SU-DHL-6 (cell line): ENCODE results near the gene ERI2.
"Not testable (repeated sequence)": the region's sequence is repeated elsewhere in the genome, so short reads cannot be mapped to it uniquely, and the experiment has no call there.

Experiments
- H2AFZ ChIP-seq: fragments of 200-600 bp; sonication (generic); 2 replicates; pipeline ENCODE4 v1.6.1; 2014; ENCODE audit warnings: low read depth, mild to moderate bottlenecking, moderate library complexity, mixed read lengths, antibody characterized with exemption, low read length; ENCODE audit not compliant: severe bottlenecking
- H3F3A ChIP-seq: fragments of 200-600 bp; shearing (Covaris generic); 2 replicates; pipeline ENCODE4 v1.6.0; 2016; ENCODE audit warnings: antibody characterized with exemption, mild to moderate bottlenecking; ENCODE audit not compliant: insufficient read depth
- H3K27ac ChIP-seq: fragments of 200-600 bp; sonication (generic); 2 replicates; pipeline ENCODE4 v1.5.1; 2016; ENCODE audit warnings: low read depth, mild to moderate bottlenecking, low read length, moderate library complexity, mixed read lengths
- H3K27me3 ChIP-seq: fragments of 200-600 bp; sonication (generic), shearing (Covaris generic); 2 replicates; pipeline ENCODE4 v1.6.0; 2014; ENCODE audit warnings: mild to moderate bottlenecking, low read length
- H3K36me3 ChIP-seq: fragments of 200-600 bp; sonication (generic); 2 replicates; pipeline ENCODE4 v1.6.1; 2014; ENCODE audit warnings: mild to moderate bottlenecking, low read length, mixed read lengths
- H3K4me2 ChIP-seq: fragments of 300-600, 200-600 bp; shearing (Covaris generic), sonication (generic); 2 replicates; pipeline ENCODE4 v1.6.0; 2014; ENCODE audit warnings: low read length, low read depth, mild to moderate bottlenecking; ENCODE audit not compliant: poor library complexity, severe bottlenecking
- H3K4me3 ChIP-seq: fragments of 200-600 bp; sonication (generic); 2 replicates; pipeline ENCODE4 v1.5.1; 2014; ENCODE audit warnings: antibody characterized with exemption, low read length, mild to moderate bottlenecking, mixed read lengths; ENCODE audit not compliant: insufficient read depth, poor library complexity, severe bottlenecking
- H3K79me2 ChIP-seq: fragments of 200-600 bp; sonication (generic); 2 replicates; pipeline ENCODE4 v1.6.1; 2014; ENCODE audit warnings: mild to moderate bottlenecking, low read length, moderate library complexity; ENCODE audit not compliant: insufficient read depth
- H3K9ac ChIP-seq: fragments of 200-600 bp; sonication (generic); 2 replicates; pipeline ENCODE4 v1.7.0; 2014; ENCODE audit warnings: mild to moderate bottlenecking, low read length
- H3K9me2 ChIP-seq: fragments of 200-600 bp; sonication (generic); replicated peaks from 2 replicates; pipeline ENCODE4 v1.6.1; 2014; ENCODE audit warnings: low read length; ENCODE audit not compliant: insufficient read depth
- H3K9me3 ChIP-seq: fragments of 200-600 bp; sonication (generic); 2 replicates; pipeline ENCODE4 v1.6.1; 2014; ENCODE audit warnings: low read length, mixed read lengths; ENCODE audit not compliant: insufficient read depth
- H4K20me1 ChIP-seq: fragments of 200-600 bp; sonication (generic); 2 replicates; pipeline ENCODE4 v1.6.1; 2014; ENCODE audit warnings: low read depth, mild to moderate bottlenecking, antibody characterized with exemption, low read length, moderate library complexity, mixed read lengths
- EZH2phosphoT487 ChIP-seq: fragments of 200-600 bp; sonication (generic), shearing (Covaris generic); conservative IDR thresholded peaks from 2 replicates; pipeline ENCODE4 v1.6.1; 2018; ENCODE audit warnings: mild to moderate bottlenecking, antibody characterized with exemption, low read length, moderate library complexity, mixed read lengths
- TF ChIP-seq, protein P1 (sequence below): fragments of 200-600 bp; sonication (generic); IDR thresholded peaks from one replicate; pipeline ENCODE4 v1.5.1; 2017; ENCODE audit warnings: antibody characterized with exemption, mild to moderate bottlenecking, low read length, moderate library complexity; ENCODE audit not compliant: insufficient read depth, poor library complexity, severe bottlenecking

Gene ERI2

GRCh38 chr16:20762404-20763123, 43.7 kb downstream of the ERI2 start:
- Histone ChIP-seq H3F3A (no peaks in the 10 kb centered on the region), H3K36me3 (no peaks in the 10 kb centered on the region), H4K20me1 (no peaks in the 10 kb centered on the region), H3K9ac (no peak overlapping the region), H3K27ac (no peak overlapping the region), H3K9me3 (no peaks in the 10 kb centered on the region), H2AFZ (no peak overlapping the region), H3K27me3 (no peaks in the 10 kb centered on the region), H3K4me3 (no peak overlapping the region), H3K4me2 (peak overlapping the region; percentile 65), H3K79me2 (no peaks in the 10 kb centered on the region), H3K9me2 (no peaks in the 10 kb centered on the region)
- no peak for TF ChIP-seq EZH2phosphoT487
- TF ChIP-seq, protein P1, sequence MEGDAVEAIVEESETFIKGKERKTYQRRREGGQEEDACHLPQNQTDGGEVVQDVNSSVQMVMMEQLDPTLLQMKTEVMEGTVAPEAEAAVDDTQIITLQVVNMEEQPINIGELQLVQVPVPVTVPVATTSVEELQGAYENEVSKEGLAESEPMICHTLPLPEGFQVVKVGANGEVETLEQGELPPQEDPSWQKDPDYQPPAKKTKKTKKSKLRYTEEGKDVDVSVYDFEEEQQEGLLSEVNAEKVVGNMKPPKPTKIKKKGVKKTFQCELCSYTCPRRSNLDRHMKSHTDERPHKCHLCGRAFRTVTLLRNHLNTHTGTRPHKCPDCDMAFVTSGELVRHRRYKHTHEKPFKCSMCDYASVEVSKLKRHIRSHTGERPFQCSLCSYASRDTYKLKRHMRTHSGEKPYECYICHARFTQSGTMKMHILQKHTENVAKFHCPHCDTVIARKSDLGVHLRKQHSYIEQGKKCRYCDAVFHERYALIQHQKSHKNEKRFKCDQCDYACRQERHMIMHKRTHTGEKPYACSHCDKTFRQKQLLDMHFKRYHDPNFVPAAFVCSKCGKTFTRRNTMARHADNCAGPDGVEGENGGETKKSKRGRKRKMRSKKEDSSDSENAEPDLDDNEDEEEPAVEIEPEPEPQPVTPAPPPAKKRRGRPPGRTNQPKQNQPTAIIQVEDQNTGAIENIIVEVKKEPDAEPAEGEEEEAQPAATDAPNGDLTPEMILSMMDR = no peak

DNA sequence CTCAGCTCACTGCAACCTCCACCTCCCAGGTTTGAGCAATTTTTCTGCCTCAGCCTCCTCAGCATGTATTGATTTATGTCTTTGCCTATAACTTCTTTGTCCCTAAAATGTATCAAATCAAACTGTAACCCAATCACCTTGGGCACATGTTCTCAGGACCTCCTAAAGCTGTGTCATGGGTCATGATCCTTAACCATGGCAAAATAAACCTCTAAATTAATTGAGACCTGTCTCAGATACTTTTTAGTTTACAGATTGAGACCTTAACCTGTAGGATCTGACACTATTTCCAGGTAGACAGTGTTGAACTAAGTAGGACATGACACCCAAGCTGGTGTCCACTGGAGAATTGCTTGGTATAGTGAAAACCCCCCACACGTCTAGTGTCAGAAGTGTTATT, 45.1 kb downstream of the ERI2 start:
- H4K20me1 ChIP-seq = no peaks in the 10 kb centered on the region
- no peaks in the 10 kb centered on the region for H3K9me2 ChIP-seq
- H2AFZ ChIP-seq = no peak overlapping the region
- H3K79me2 ChIP-seq = no peaks in the 10 kb centered on the region
- H3K4me2 ChIP-seq = no peak overlapping the region
- no peaks in the 10 kb centered on the region for H3K36me3 ChIP-seq
- no peak overlapping the region for H3K9ac ChIP-seq
- H3K4me3 ChIP-seq = no peak overlapping the region
- no peaks in the 10 kb centered on the region for H3K27me3 ChIP-seq
- H3F3A ChIP-seq = no peaks in the 10 kb centered on the region
- no peaks in the 10 kb centered on the region for H3K9me3 ChIP-seq
- TF ChIP-seq EZH2phosphoT487 = no peak
- TF ChIP-seq, protein P1 = no peak
- no peak overlapping the region for H3K27ac ChIP-seq

DNA sequence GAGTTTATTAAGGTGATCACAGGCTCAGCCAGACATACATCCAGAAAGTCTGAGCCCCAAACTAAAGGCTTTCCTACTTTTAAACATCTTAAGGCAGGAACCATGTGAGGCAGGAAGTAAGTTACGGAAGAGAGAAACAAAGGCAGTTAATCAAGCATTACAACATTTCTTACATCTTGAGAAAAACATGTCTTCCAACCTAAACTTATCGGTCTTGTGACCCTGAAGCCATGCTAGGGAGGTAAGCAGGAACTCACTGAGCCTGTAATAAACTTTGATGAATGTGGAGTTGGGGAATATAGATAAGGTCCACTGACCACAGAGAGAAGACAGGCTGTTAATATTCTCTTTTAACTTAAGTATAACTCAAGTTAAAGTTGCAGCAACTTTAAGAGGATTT, 45.9 kb downstream of the ERI2 start:
- no peak for TF ChIP-seq EZH2phosphoT487
- TF ChIP-seq, protein P1 = no peak
- Histone ChIP-seq H2AFZ (no peak overlapping the region), H3K27ac (no peak overlapping the region), H3K9me3 (no peaks in the 10 kb centered on the region), H3K9ac (no peak overlapping the region), H3K4me2 (no peak overlapping the region), H4K20me1 (no peaks in the 10 kb centered on the region), H3K4me3 (no peak overlapping the region), H3K79me2 (no peaks in the 10 kb centered on the region), H3F3A (no peaks in the 10 kb centered on the region), H3K27me3 (no peaks in the 10 kb centered on the region), H3K9me2 (no peaks in the 10 kb centered on the region), H3K36me3 (no peaks in the 10 kb centered on the region)

DNA sequence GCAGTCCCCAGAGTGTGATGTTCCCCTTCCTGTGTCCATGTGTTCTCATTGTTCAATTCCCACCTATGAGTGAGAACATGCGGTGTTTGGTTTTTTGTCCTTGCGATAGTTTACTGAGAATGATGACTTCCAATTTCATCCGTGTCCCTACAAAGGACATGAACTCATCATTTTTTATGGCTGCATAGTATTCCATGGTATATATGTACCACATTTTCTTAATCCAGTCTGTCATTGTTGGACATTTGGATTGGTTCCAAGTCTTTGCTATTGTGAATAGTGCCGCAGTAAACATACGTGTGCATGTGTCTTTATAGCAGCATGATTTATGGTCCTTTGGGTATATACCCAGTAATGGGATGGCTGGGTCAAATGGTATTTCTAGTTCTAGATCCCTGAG, 50.5 kb downstream of the ERI2 start:
- not testable (repeated sequence) for H3K4me2 ChIP-seq, H3K9me3 ChIP-seq, H3K9ac ChIP-seq, H3K27ac ChIP-seq, H2AFZ ChIP-seq, H3K9me2 ChIP-seq, H3K4me3 ChIP-seq, H3K79me2 ChIP-seq, H3K36me3 ChIP-seq, H3F3A ChIP-seq, H3K27me3 ChIP-seq, H4K20me1 ChIP-seq
